GM18951 (cell line): Measurements from ENCODE around the gene GALNT2.

Experiments used
- POLR2A ChIP-seq: IDR thresholded peaks from 4 replicates; pipeline ENCODE4 v1.6.1; 2011; ENCODE audit warnings: mild to moderate bottlenecking; ENCODE audit not compliant: insufficient read length, insufficient read depth; ENCODE audit errors: extremely low read depth
- in situ Hi-C: fragments of 300-500 bp; cut with MboI; formaldehyde crosslinking; loops from one replicate; pipeline ENCODE4 v1.12.0; 2022; ENCODE audit warnings: low sequenced_read_pairs, mixed read lengths, inconsistent platforms; ENCODE audit not compliant: unreplicated experiment

GALNT2 gene

DNA sequence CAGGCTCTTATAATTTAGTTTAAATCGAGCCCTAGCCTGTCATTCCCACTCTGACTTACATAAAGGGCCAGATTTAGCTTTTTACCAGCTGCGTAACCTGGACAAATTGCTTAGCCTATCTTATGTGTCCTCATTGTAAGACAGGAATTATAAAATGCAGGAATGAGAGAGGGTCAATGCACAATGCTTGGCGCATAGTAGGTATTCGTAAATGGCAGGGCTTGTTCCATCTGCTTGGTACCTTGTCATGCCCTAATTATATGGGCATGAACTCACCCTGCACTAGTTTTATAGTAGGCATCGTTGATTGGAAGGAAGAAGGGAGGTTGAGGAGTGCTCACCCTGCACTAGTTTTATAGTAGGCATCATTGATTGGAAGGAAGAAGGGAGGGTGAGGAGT lies 108.8 kb downstream of the GALNT2 start:
- no peak for TF ChIP-seq POLR2A
- in situ Hi-C loops, result no loop called here

DNA sequence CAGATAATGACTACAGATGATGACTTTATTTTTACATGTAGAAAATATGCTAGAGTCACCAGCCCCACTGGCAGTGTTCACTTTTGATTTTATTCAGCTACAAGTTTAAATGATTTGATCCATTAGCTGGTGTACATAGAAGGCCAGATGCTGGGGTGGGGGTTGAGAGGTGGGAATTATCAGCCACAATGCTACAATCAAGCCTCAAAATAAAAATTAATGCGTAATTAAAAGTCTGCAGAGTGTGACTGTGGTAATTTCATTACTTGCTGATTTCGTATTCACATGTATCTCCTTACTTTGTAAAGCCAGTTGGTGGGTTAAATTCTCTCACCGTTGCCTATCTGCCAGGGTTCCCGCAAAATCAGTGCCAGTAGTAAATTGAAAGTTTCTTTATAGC lies 109.3 kb downstream of the GALNT2 start:
- TF ChIP-seq POLR2A, result no peak
- in situ Hi-C loops, result no loop called here

DNA sequence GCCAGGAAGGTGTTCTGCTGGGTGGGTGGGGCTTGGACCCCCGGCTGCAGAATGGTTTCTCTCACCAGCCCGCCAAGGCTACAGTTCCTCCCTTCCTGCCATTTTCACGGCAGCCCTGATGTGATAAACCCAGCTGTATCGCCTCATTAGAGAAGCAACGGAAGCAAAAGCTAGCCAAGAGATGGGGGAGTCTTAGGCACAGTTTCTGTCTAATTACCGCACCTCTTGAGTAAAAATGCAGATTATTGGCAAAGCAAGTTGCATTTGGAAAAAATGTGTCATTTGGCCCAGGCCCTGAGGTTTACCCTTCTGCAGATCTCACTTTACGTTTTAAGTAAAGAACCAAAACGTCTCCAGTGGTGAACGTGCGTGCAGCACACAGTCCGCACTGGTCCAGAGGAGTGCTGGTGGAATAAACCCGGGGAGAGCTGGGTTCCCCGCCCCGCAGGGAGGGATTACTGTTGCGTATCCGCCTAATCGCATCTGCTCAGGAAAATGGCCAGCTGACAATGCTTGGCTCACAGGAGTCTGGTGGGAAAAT lies 109.9 kb downstream of the GALNT2 start:
- no peak for TF ChIP-seq POLR2A
- in situ Hi-C loops, result no loop called here

DNA sequence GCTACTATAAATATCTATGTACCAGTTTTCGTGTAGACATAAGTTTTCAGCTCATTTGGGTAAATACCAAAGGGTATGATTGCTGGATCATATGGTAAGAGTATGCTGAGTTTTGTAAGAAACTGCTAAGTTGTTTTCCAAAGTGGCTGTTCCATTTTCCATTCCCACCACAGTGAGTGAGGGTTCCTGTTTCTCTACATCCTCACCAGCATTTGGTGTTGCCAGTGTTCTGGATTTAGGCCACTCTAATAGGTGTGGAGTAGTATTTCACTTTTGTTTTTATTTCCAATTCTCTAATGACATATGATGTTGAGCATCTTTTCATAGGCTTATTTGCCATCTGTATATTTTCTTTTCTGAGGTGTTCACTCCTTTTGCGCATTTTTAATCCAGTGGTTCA lies 112.2 kb downstream of the GALNT2 start:
- in situ Hi-C loops, result no loop called here
- no peak for TF ChIP-seq POLR2A

DNA sequence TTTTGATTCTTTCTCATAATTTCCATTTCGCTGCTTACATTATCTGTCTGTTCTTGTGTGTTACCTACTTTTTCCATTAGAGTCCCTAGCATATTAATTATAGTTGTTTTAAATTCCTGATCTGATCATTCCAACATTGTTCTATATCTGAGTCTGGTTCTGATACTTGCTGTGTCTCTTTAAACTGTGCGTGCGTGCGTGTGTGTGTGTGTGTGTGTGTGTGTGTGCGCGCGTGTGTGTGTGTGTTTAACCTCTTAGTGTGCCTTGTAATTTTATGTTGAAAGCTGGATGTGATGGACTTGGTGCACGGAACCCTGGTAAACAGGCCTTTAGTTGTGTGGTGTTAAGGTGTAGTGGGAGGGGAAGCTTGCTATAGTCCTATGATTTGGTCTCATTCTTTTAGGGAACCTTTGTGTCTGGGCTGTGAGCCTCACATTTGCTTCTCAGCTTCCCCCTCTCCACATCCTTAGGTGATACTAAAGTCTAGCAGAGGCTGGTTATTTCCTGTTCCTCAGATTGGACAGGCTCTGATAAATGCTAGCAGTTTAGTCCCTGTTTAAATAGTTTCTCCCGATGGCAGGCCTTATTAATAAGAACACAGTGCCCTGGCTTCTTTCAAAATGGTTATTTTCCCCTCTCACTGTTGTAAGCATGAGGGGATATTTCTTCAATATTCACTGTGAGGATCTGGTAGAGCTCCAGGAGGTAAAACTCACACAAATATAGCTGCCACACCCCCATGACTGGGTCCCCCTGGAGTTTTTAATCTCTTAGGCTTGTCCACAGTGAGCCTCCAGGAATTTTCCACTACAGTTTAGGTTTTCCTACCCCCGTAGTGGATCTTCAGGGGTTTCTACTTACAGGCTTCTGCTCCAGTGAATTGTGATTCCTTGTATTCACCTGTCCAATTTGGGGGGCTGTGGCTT lies 118.3 kb downstream of the GALNT2 start:
- in situ Hi-C loops, result no loop called here
- TF ChIP-seq POLR2A, result no peak

DNA sequence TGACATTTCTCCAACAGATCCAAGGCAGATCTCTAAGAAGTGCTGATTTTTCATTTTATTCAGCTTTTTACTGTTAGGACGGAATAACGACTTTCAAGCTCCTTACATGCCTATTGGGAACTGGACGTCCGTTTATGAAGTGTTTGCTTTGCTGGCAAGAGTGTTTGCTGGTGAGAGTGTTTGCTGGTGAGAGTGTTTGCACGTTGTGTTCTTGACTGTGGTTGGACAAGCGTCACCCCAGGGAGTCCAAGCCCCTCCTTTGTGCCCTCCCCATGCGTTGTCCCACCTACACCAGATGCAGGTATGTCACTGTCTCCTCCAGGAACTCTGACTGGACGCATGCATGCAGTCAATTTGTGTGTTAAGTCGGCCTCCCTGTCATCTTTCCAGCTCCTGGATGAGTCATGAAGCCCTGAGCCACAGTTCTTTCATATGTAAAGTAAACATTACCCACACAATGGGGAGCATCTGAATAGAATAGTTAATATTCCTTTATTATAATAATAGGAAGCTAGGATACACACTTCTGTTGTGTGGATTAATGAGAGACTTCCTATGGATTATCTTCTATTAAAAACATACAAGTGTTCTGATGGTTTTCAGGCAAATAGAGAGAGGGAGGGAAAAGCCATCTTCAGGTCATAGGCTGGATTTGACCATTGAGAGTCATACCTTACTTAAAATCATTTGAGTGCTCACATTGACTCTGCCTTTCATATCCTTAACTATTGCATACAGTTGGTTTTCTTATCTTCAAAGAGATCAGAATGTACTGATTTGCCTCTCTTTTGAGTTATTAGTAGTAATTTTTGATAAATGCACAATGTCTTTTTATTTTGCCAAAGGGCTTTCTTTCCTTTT lies 119.2 kb downstream of the GALNT2 start:
- TF ChIP-seq POLR2A, result no peak
- in situ Hi-C loops, result no loop called here

DNA sequence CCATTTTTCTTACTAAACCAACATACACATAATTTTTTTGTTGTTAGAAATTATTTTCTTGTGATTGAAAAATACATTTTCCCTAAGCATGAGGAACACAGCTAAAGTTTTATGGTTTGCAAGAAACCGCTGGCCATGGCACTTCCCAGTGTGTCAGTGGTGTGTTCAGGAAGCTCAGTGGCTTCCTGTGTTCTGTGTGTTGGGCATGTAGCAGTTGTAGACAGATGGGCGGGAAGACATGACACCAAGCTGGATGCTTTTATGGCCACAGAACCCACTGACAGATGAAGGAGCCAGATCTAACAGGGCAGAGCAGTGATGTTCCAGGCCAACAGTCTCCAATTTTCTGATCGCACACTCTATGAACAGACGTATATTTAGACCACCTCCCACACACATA lies 119.8 kb downstream of the GALNT2 start:
- TF ChIP-seq POLR2A, result no peak
- in situ Hi-C loops, result no loop called here

DNA sequence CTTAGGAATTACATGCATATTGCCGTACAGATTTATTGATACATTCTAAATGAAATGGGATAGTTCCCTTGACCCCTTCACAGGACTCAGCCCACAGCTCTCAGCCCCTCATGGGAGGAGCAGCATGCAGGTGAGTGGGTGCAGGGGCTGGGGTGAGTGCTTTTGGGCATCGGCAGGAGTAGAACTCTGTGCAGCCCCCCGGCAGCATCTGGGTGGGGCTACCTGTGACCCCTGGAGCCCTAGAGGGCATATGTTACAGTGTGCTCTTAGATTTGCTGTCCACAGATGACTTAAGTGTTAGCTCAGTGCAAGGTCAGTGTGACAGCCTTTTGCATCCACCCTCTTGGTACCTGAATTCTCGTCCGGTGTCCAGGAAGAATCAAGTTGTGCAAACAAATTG lies 120.3 kb downstream of the GALNT2 start:
- in situ Hi-C loops, result no loop called here
- TF ChIP-seq POLR2A, result no peak

DNA sequence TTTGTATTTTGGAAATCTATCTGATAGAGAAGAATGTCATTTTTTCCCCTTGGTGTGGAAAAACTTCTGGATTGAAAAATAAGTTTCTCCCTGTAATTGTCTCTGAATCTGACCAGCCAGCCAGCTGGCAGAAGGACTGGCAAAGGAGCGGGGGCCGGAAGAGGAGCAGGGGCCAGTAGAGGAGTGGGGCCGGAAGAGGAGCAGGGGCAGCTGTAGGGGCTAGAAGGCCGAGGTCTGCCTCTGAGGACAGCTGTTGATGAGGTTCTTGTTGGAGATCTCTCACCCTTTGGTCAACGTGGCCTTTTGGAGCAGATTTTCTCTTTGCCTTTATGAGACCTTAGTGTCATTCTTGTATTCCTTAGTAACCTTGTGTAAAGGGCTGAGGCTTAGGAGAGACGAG lies 121.8 kb downstream of the GALNT2 start:
- in situ Hi-C loops, result no loop called here
- no peak for TF ChIP-seq POLR2A

DNA sequence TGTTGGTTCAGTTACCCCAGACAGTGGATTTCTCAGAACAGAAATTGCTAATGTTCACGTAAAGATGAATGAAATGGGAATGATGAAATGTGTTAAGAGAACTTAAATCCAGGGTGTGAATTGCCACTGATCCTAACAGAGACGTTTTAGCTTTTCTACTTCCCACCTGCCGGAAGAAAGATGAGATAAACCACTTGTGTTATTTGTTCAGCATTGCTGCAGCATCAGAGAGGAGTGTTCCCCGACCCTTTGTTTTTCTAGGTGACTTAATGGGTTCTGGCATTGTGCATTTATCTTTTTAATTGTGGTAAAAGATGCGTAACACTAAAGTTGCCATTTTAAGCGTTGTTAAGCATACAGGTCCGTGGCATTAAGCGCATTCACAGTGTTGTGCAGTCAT lies 122.3 kb downstream of the GALNT2 start:
- no peak for TF ChIP-seq POLR2A
- in situ Hi-C loops, result no loop called here

DNA sequence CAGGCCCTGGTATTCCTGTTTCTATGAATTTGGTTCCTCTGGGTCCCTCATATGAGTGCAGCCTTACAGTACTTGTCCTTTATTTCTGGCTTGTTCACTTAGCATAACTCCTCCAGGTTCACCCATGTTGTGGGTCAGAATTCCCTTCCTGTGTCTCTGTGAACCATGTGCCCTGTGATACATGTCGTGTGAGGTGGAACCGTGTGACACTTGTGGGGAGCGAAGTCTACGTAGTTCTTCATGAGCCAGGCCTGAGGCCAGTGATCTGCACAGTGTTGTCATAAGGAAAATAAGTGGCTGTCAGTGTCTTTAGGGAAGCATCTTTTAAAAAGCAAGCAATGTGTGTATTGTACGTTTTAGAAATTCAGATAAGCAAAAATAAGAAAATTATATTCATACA lies 122.8 kb downstream of the GALNT2 start:
- no peak for TF ChIP-seq POLR2A

DNA sequence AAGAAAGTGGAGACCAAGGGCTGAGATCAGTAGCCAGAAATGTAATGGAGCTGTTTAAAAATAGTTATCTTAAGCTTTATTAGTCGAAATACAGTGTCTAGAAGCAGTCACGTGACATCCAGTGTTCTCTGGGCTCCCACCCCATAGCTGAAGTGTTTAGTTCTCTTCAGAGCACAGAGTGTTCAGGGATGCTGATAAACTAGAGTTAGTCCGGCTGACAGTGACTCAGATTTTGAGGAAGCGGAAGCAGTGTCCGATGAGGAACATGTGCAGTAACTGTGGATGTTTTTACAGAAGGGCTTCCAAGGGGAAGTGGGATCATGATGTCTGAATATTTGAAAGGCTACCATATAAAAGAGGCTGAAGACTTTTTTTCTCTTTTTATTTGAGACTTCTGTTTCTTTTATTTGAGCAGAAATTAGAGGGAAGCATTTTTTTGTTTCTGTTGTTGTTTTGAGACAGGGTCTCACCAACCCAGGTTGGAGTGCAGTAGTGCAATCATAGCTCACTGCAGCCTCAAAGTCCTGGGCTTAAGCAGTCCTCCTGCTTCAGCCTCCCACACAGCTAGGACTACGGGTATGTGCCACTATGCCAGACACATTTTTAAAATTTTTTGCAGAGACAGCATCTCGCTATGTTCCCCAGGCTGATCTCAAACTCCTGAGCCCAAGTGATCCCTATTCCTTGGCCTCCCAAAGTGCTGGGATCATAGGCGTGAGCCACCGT lies 124.2 kb downstream of the GALNT2 start:
- no peak for TF ChIP-seq POLR2A
- in situ Hi-C loops, result no loop called here

More for the DNA sequence above, 122.8 kb downstream of the GALNT2 start:
- in situ Hi-C loops, result no loop called here

DNA sequence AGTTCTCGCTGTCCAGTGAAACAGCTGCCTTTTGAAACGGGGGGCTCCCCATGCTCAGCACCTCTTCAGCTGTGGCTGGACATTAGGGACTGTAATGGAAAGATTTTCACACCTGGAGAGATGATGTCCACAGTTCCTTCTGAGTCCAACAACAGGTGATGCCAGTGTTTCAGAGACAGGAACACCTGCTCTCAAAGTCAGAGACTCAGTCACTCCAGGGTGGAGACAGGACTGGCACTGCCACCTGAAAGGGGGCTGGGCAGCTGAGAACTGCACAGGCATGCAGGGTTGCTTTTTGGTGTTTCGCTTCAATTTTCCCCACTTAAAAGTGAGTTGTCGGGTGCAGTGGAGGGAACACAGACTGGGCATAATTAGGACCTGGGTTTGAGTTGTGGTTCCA lies 124.8 kb downstream of the GALNT2 start:
- no peak for TF ChIP-seq POLR2A
- in situ Hi-C loops, result no loop called here

DNA sequence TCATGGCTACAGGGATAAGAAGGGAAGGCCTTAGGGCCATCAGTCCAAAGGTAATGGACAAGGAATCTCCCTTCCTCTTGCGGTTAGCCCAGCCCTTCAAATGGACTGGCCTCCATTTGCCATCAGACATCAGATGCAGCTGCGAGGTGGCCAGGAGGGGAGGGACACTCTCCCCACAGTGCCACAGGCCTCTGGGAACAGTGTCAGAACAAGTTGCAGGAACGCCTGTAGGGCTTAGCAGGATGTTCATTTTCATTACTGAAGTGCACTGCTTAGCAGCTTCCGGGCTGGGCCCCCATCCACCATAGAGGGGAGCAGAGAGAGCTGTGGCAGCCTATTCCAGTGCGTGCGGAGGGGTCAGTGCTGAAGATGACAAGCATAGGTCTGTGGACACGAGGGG lies 127.5 kb downstream of the GALNT2 start:
- no peak for TF ChIP-seq POLR2A

More for the DNA sequence above, 127.5 kb downstream of the GALNT2 start:
- in situ Hi-C loops, result no loop called here
